ENCODE results near the gene BAHD1.

GRCh38 chr15:40410476-40410875, 30.3 kb upstream of the BAHD1 start:
- no peak for TF ChIP-seq ZNF274 (IDR thresholded peaks at IDR 0.05; ENCODE audit: low read depth, low read length)
- TF ChIP-seq YY1 (IDR thresholded peaks at IDR 0.05; ENCODE audit: insufficient read depth, insufficient read length): no peak
- TF ChIP-seq SUZ12 (IDR thresholded peaks at IDR 0.05; ENCODE audit: extremely low read depth, insufficient read depth, insufficient read length): no peak

Data from NT2/D1 (cell line).